GM12878 (cell line): ENCODE data around the gene COL23A1. TPM values are rescaled to one million over a fixed set of nuclear protein-coding genes. Genes with fewer than 3 reads are reported as not detected.

Experiments
- ATAC-seq: fragments of 200-7000 bp; cut with Tn5 transposase; 3 replicates; pipeline ENCODE4 v1.9.1; 2020; ENCODE audit warnings: mild to moderate bottlenecking, moderate library complexity
- BruUV-seq: library from RNA; stranded (reverse); fragments of 400-500 nt; replicated peaks from 2 replicates; lab custom pipeline; 2021; lab: Mats Ljungman, UMichigan
- CTCF ChIA-PET: fragments of 300-600 bp; sonication (Branson Sonifier 250); formaldehyde crosslinking; extraction: SDS; loops from one replicate; lab custom pipeline; 2021; ENCODE audit warnings: inconsistent platforms; lab: Yijun Ruan, JAX
- POLR2A ChIA-PET: fragments of 350-600 bp; formaldehyde crosslinking; extraction: SDS; loops from one replicate; lab custom pipeline; 2021; ENCODE audit warnings: inconsistent platforms; lab: Charles Lee
- RAD21 ChIA-PET: fragments of 300-600 bp; sonication (Branson Sonifier 250); formaldehyde crosslinking; loops from one replicate; lab custom pipeline; 2023; ENCODE audit warnings: antibody characterized with exemption; ENCODE audit not compliant: unreplicated experiment; lab: Charles Lee
- SMC1A ChIA-PET: fragments of 300-600 bp; sonication (Branson Sonifier 250); formaldehyde crosslinking; loops from one replicate; lab custom pipeline; 2023; ENCODE audit not compliant: unreplicated experiment, uncharacterized antibody; lab: Charles Lee
- DNase-seq: peaks from one replicate; pipeline ENCODE4 v3.0.0-alpha.2; 2011; ENCODE audit warnings: low read depth, low spot score
- FAIRE-seq: peaks from 3 replicates; lab custom pipeline; 2011; peaks lifted over from hg19 to GRCh38; lab: Jason Lieb, UNC
- H2AFZ ChIP-seq: 2 replicates; pipeline ENCODE4 v1.6.0; 2011; ENCODE audit warnings: low read depth, low read length, control low read depth; ENCODE audit not compliant: control insufficient read depth
- H3K27ac ChIP-seq: 2 replicates; pipeline ENCODE4 v1.5.1; 2011; ENCODE audit warnings: control low read depth; ENCODE audit not compliant: control insufficient read depth, insufficient read depth
- H3K27me3 ChIP-seq, 2 experiments: replicated peaks in 1 of 2; 2 replicates each; pipeline versions ENCODE4 v1.6.0 to v1.6.1; 2011; ENCODE audit warnings: low read length in 1 of 2; ENCODE audit not compliant: control insufficient read depth in 2 of 2, insufficient read depth in 2 of 2
- H3K36me3 ChIP-seq, 2 experiments: 2 replicates each; pipeline ENCODE4 v1.5.1; 2011; ENCODE audit warnings: low read length in 1 of 2; ENCODE audit not compliant: control insufficient read depth in 2 of 2, insufficient read depth in 2 of 2
- H3K4me1 ChIP-seq: 2 replicates; pipeline ENCODE4 v1.6.1; 2011; ENCODE audit warnings: mild to moderate bottlenecking, low read length, moderate library complexity, mixed read lengths; ENCODE audit not compliant: control insufficient read depth, insufficient read depth
- H3K4me2 ChIP-seq: 2 replicates; pipeline ENCODE4 v1.6.0; 2011; ENCODE audit warnings: control low read depth; ENCODE audit not compliant: control insufficient read depth, insufficient read depth
- H3K4me3 ChIP-seq: fragments of 200-600 bp; sonication (generic); 2 replicates; pipeline ENCODE4 v1.5.1; 2016
- H3K79me2 ChIP-seq: 2 replicates; pipeline ENCODE4 v1.6.0; 2011; ENCODE audit warnings: low read length; ENCODE audit not compliant: control insufficient read depth, insufficient read depth
- H3K9ac ChIP-seq: 2 replicates; pipeline ENCODE4 v1.8.0; 2011; ENCODE audit warnings: low read length, control low read depth, mixed read lengths; ENCODE audit not compliant: control insufficient read depth, insufficient read depth
- H3K9me3 ChIP-seq: replicated peaks from 3 replicates; pipeline ENCODE4 v1.5.1; 2011; ENCODE audit warnings: mild to moderate bottlenecking, low read length; ENCODE audit not compliant: control insufficient read depth, insufficient read depth
- H4K20me1 ChIP-seq: 2 replicates; pipeline ENCODE4 v1.6.0; 2011; ENCODE audit not compliant: control insufficient read depth, insufficient read depth
- BCL11A ChIP-seq: IDR thresholded peaks from 2 replicates; pipeline ENCODE4 v1.6.1; 2011; ENCODE audit warnings: low read depth, low read length
- EGR1 ChIP-seq, 2 experiments: IDR thresholded peaks; 1 replicate in 1 of 2; 2 replicates in 1 of 2; pipeline ENCODE4 v1.6.1; 2011 to 2012; ENCODE audit warnings: low read depth in 2 of 2, low read length in 2 of 2, borderline replicate concordance in 1 of 2, mild to moderate bottlenecking in 1 of 2, moderate library complexity in 1 of 2
- EZH2 ChIP-seq: IDR thresholded peaks from 2 replicates; pipeline ENCODE4 v1.6.1; 2012; ENCODE audit warnings: low read depth, mild to moderate bottlenecking, control low read depth, inconsistent platforms, low read length, borderline replicate concordance; ENCODE audit not compliant: control insufficient read depth
- FOXK2 ChIP-seq: fragments of 450-650 bp; IDR thresholded peaks from 2 replicates; pipeline ENCODE4 v1.6.1; 2017; ENCODE audit warnings: mild to moderate bottlenecking, moderate library complexity
- GABPA ChIP-seq: IDR thresholded peaks from 2 replicates; pipeline ENCODE4 v1.6.1; 2014; ENCODE audit warnings: antibody characterized with exemption, low read depth, mild to moderate bottlenecking, inconsistent platforms
- HCFC1 ChIP-seq: fragments of 150-350 bp; IDR thresholded peaks from 2 replicates; pipeline ENCODE4 v1.6.1; 2014; ENCODE audit warnings: low read length
- LARP7 ChIP-seq: fragments of 450-650 bp; IDR thresholded peaks from 2 replicates; pipeline ENCODE4 v1.6.1; 2017; ENCODE audit warnings: mild to moderate bottlenecking
- MTA3 ChIP-seq: IDR thresholded peaks from 2 replicates; pipeline ENCODE4 v1.6.1; 2012; ENCODE audit warnings: low read length, inconsistent platforms, borderline replicate concordance
- MYC ChIP-seq: IDR thresholded peaks from 2 replicates; pipeline ENCODE4 v1.6.1; 2011; ENCODE audit warnings: mild to moderate bottlenecking, low read length, moderate library complexity, inconsistent platforms; ENCODE audit not compliant: insufficient read depth, insufficient replicate concordance, insufficient read length, severe bottlenecking
- NR2C1 ChIP-seq: fragments of 450-650 bp; IDR thresholded peaks from 2 replicates; pipeline ENCODE4 v1.6.1; 2017; ENCODE audit warnings: antibody characterized with exemption, mild to moderate bottlenecking, moderate library complexity
- RAD21 ChIP-seq: IDR thresholded peaks from 2 replicates; pipeline ENCODE4 v1.6.1; 2011; ENCODE audit warnings: mild to moderate bottlenecking, low read depth, low read length, moderate library complexity; ENCODE audit not compliant: insufficient read depth
- RAD51 ChIP-seq: fragments of 450-650 bp; IDR thresholded peaks from 2 replicates; pipeline ENCODE4 v1.6.1; 2016; ENCODE audit warnings: moderate library complexity, mild to moderate bottlenecking, inconsistent platforms
- SPI1 ChIP-seq: IDR thresholded peaks from 2 replicates; pipeline ENCODE4 v1.6.1; 2011; ENCODE audit warnings: low read depth, mild to moderate bottlenecking, low read length, moderate library complexity, borderline replicate concordance; ENCODE audit not compliant: insufficient read depth
- WRNIP1 ChIP-seq: IDR thresholded peaks from 2 replicates; pipeline ENCODE4 v1.6.1; 2011; ENCODE audit warnings: low read depth, low read length, improper control_type of control experiment, borderline replicate concordance
- ZSCAN29 ChIP-seq: fragments of 450-650 bp; IDR thresholded peaks from 2 replicates; pipeline ENCODE4 v1.6.1; 2017; ENCODE audit warnings: mild to moderate bottlenecking, moderate library complexity
- WGBS: methylation state at CpG from one replicate; pipeline ENCODE4 v1.1.6; 2016; ENCODE audit warnings: low lambda C conversion rate; ENCODE audit not compliant: insufficient replicate concordance, insufficient coverage; ENCODE audit errors: missing lambda C conversion rate; 5-methylcytosine and 5-hydroxymethylcytosine counted together
- in situ Hi-C: fragments of 300-500 bp; cut with MboI; formaldehyde crosslinking; loops from 9 replicates; pipeline ENCODE4 v1.14.3; 2018; ENCODE audit warnings: mixed read lengths
- intact Hi-C: fragments of 100-400 bp; cut with micrococcal nuclease; formaldehyde crosslinking; loops from one replicate; pipeline ENCODE4 v1.14.2; 2022; ENCODE audit not compliant: unreplicated experiment
- polyA plus RNA-seq, 11 experiments: library from polyadenylated mRNA; depleted of rRNA in 4 of 11; unstranded in 6 of 11; stranded (reverse) in 5 of 11; fragments of >200 nt; fragmentation: Nextera tagmentation in 4 of 11; fragmentation: Illumina TruSeq in 1 of 11; extraction: Ambion mirVana in 4 of 11; extraction: Trizol in 1 of 11; gene quantifications; 1 replicate in 1 of 11; 2 replicates in 10 of 11; pipeline versions ENCODE4 v1.2.1 to v1.2.3, GENCODE V29; 2011 to 2016; ENCODE audit warnings: inconsistent platforms in 2 of 11, missing spikeins in 2 of 11, low read depth in 1 of 11
- total RNA-seq, 4 experiments: library from RNA; depleted of rRNA in 3 of 4; stranded (reverse); fragments of >200 nt in 3 of 4; fragmentation: Illumina TruSeq in 1 of 4; extraction: Trizol in 1 of 4; gene quantifications; 2 replicates each; pipeline versions ENCODE4 v1.2.1 to v1.2.3, GENCODE V29; 2013 to 2021

Gene COL23A1
- total and polyA plus RNA-seq, 10 of the 15 experiments (the other 5 are each of a cell fraction or from before 2014, with no cell fraction given) = 0.03 to 0.83 (median 0.09) TPM; not detected in 5

DNA sequence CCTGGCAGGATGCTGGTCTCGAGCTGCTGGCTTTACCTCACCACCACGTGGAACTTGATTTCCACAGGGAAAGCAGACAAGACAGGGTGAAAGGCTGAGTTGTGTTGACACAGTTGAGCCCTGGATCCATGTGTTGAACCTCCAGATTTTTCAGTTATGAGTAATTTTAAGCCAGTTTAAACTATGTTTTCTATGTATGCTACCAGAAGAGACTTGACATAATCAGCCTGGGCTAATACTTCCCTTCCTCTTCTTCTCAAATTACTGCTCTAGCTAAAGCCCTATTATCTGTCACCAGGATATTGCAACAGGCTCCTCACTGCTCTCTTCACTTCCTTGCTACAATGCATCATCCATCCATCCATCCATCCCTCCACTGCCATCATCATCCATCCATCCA, 345.6 kb downstream of the COL23A1 start:
- WGBS = 41% methylated on average over 2 of the region's 2 CpGs
- no peak for ATAC-seq
- POLR2A ChIA-PET = interaction anchor here (0.6 kb wide), 1 partner anchor 16 kb away, joined by 3 read pairs; no protein-coding TSS in a partner anchor
- H3K4me2 ChIP-seq = no peak overlapping the region
- intact Hi-C loops = no loop called here
- H3K9me3 ChIP-seq = no peaks in the 10 kb centered on the region
- H4K20me1 ChIP-seq = no peaks in the 10 kb centered on the region
- CTCF ChIA-PET = no interaction called here
- no peak overlapping the region for H2AFZ ChIP-seq
- H3K27ac ChIP-seq = no peak overlapping the region
- TF ChIP-seq HCFC1 = no peak
- no peak for TF ChIP-seq EZH2
- no peak for TF ChIP-seq RAD51
- no peak for TF ChIP-seq BCL11A
- TF ChIP-seq MTA3 = no peak
- TF ChIP-seq NR2C1 = no peak
- no peak for TF ChIP-seq RAD21
- TF ChIP-seq MYC = no peak
- no peak for TF ChIP-seq ZSCAN29
- TF ChIP-seq EGR1 (IDR thresholded peaks at IDR 0.05; ENCODE audit: borderline replicate concordance in 1 of 2, low read depth in 2 of 2, low read length in 2 of 2) = no peak
- no peak for TF ChIP-seq LARP7
- TF ChIP-seq FOXK2 = no peak
- TF ChIP-seq GABPA = no peak
- no peak for TF ChIP-seq SPI1
- no peak for TF ChIP-seq WRNIP1
- no peaks in the 10 kb centered on the region for H3K36me3 ChIP-seq
- no TSS peak for BruUV-seq
- SMC1A ChIA-PET = interaction anchor here (0.7 kb wide), 1 partner anchor 313 kb away, joined by 3 read pairs; no protein-coding TSS in a partner anchor
- H3K79me2 ChIP-seq = no peaks in the 10 kb centered on the region
- in situ Hi-C loops = no loop called here
- H3K9ac ChIP-seq = no peak overlapping the region
- RAD21 ChIA-PET = no interaction called here
- DNase-seq = no peak
- H3K27me3 ChIP-seq = no peaks in the 10 kb centered on the region
- H3K4me3 ChIP-seq = no peak overlapping the region
- no peak for FAIRE-seq
- peaks cover 22% of the 10 kb centered on the region for H3K4me1 ChIP-seq
